Uterus (tissue), 4 donors: ENCODE data around the gene CMTM2. TPM values are rescaled to one million over a fixed set of nuclear protein-coding genes. Genes with fewer than 3 reads are reported as not detected.
"Not testable (repeated sequence)": the region's sequence is repeated elsewhere in the genome, so short reads cannot be mapped to it uniquely, and the experiment has no call there.

Experiments
- DNase-seq, 2 donors: peaks; one replicate each; pipeline ENCODE4 v3.0.0-alpha.2; 2019 to 2020
- H3K27ac ChIP-seq, 2 donors: fragments of 200-600 bp; sonication (generic); 1 replicate in 1 of 2; 2 replicates in 1 of 2; pipeline ENCODE4 v1.5.1; 2016 to 2018
- H3K27me3 ChIP-seq, 2 donors: fragments of 200-600 bp; sonication (generic); one replicate each; pipeline ENCODE4 v1.5.1; 2018 to 2019; ENCODE audit warnings: control low read depth in 1 of 2
- H3K36me3 ChIP-seq, 2 donors: fragments of 200-600 bp; sonication (generic); one replicate each; pipeline ENCODE4 v1.5.1; 2019; ENCODE audit warnings: control low read depth in 1 of 2
- H3K4me1 ChIP-seq, 2 donors: fragments of 200-600 bp; sonication (generic); one replicate each; pipeline ENCODE4 v1.5.1; 2018 to 2019; ENCODE audit warnings: control low read depth in 1 of 2
- H3K4me3 ChIP-seq, 2 donors: fragments of 200-600 bp; sonication (generic); 1 replicate in 1 of 2; 2 replicates in 1 of 2; pipeline ENCODE4 v1.5.1; 2018 to 2019; ENCODE audit warnings: mild to moderate bottlenecking in 1 of 2
- H3K9me3 ChIP-seq, 2 donors: fragments of 200-600 bp; sonication (generic); one replicate each; pipeline ENCODE4 v1.5.1; 2019; ENCODE audit warnings: control low read depth in 1 of 2
- POLR2A ChIP-seq, 2 donors: fragments of 450-650 bp; IDR thresholded peaks; one replicate each; pipeline ENCODE4 v1.6.1; 2016; ENCODE audit warnings: antibody characterized with exemption in 2 of 2, mild to moderate bottlenecking in 1 of 2, moderate library complexity in 1 of 2
- intact Hi-C: fragments of 100-400 bp; cut with DNase I; formaldehyde crosslinking; loops from one replicate; pipeline ENCODE4 v1.15.1; 2023; ENCODE audit warnings: low total_unique reads
- total RNA-seq, 4 donors: library from RNA; depleted of rRNA in 3 of 4; stranded (reverse); fragments of >200 nt in 3 of 4; gene quantifications; one replicate each; pipeline versions ENCODE4 v1.1.0 to v1.2.4, GENCODE V29; 2014 to 2023
- TF ChIP-seq, protein P1 (sequence below), 4 experiments: fragments of 200-600 bp in 2 of 4; fragments of 450-650 bp in 2 of 4; sonication (generic) in 2 of 4; IDR thresholded peaks; one replicate each; pipeline ENCODE4 v1.5.1; 2016 to 2019; ENCODE audit warnings: antibody characterized with exemption in 4 of 4, mild to moderate bottlenecking in 2 of 4, moderate library complexity in 1 of 4
- donor health status: DM: yes; HTN: yes; CAD: no.

Gene CMTM2
- total RNA-seq, 4 donors from 2014 or later, result 1.2 TPM; not detected in 3

DNA sequence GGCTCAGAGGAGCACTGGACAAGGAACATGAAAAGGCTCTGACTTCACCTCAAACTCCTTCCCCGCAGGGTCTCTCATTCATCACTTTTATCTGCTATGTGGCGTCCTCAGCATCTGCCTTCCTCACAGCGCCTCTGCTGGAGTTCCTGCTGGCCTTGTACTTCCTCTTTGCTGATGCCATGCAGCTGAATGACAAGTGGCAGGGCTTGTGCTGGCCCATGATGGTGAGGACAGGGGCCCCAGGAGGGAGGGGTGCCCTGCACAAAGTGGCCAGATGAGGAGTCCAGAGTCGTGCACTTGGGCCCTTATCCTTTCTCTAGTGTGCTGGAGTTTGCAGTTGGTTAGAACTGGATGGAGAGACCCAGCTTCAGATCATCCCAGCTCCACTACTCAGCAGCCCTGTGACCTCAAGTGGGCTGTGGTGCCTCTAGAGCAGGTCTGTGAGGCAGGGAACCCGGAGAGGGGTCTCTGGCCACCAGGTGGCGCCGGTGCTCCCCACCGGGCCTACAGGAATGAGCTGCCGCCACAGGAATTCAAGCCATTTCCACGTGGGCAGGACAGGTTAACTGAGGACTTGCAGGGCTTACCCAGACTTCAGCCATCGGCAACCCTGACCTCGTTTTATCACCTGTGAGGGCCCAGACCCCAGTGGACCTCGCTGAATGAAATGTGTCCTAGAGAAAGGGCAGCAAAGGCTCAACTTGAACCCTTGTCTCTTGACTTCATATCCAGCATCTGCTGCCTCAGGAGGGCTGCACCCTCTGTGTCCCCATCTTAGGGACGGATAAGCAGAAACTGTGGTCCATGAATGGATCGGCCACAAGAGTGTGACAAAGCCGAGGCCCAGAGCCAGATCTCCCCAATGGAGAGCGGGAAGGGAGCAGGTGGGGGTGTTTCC is 29.2 kb downstream of the CMTM2 start:
- no peaks in the 10 kb centered on the region for H3K27me3 ChIP-seq
- no peaks in the 10 kb centered on the region for H3K4me1 ChIP-seq
- intact Hi-C loops, result loop anchor here (10.0 kb wide), 1 partner anchor 204 kb away; no protein-coding TSS in a partner anchor
- DNase-seq, result peak; percentile 86 to 87
- H3K36me3 ChIP-seq, result no peaks in the 10 kb centered on the region
- no peaks in the 10 kb centered on the region for H3K9me3 ChIP-seq
- TF ChIP-seq, protein P1, sequence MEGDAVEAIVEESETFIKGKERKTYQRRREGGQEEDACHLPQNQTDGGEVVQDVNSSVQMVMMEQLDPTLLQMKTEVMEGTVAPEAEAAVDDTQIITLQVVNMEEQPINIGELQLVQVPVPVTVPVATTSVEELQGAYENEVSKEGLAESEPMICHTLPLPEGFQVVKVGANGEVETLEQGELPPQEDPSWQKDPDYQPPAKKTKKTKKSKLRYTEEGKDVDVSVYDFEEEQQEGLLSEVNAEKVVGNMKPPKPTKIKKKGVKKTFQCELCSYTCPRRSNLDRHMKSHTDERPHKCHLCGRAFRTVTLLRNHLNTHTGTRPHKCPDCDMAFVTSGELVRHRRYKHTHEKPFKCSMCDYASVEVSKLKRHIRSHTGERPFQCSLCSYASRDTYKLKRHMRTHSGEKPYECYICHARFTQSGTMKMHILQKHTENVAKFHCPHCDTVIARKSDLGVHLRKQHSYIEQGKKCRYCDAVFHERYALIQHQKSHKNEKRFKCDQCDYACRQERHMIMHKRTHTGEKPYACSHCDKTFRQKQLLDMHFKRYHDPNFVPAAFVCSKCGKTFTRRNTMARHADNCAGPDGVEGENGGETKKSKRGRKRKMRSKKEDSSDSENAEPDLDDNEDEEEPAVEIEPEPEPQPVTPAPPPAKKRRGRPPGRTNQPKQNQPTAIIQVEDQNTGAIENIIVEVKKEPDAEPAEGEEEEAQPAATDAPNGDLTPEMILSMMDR (IDR thresholded peaks at IDR 0.05), result peak; percentile 82 to 91 (median 84)
- no peak for TF ChIP-seq POLR2A (IDR thresholded peaks at IDR 0.05)
- H3K27ac ChIP-seq, result peak overlapping the region; percentile 53 to 71
- H3K4me3 ChIP-seq, result no peak overlapping the region

DNA sequence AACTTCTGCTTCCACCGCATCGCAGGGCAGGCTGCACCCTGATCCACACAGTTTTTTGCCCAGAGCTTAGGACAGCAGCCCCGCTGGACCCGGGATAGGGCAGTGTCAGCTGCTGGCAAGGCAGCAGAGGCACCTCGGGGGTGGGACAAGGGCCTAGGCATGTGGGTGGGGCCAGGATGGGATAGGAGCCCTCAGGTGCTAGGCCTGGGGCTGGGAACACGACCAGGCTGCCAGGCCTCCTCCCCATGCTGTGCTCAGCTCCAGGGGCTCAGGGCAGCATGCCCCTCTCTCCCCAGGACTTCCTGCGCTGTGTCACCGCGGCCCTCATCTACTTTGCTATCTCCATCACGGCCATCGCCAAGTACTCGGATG is 29.9 kb downstream of the CMTM2 start:
- intact Hi-C loops, result loop anchor here (10.0 kb wide), 1 partner anchor 204 kb away; no protein-coding TSS in a partner anchor
- H3K27ac ChIP-seq, result peak overlapping the region; percentile 53 to 71
- no peak for DNase-seq

DNA sequence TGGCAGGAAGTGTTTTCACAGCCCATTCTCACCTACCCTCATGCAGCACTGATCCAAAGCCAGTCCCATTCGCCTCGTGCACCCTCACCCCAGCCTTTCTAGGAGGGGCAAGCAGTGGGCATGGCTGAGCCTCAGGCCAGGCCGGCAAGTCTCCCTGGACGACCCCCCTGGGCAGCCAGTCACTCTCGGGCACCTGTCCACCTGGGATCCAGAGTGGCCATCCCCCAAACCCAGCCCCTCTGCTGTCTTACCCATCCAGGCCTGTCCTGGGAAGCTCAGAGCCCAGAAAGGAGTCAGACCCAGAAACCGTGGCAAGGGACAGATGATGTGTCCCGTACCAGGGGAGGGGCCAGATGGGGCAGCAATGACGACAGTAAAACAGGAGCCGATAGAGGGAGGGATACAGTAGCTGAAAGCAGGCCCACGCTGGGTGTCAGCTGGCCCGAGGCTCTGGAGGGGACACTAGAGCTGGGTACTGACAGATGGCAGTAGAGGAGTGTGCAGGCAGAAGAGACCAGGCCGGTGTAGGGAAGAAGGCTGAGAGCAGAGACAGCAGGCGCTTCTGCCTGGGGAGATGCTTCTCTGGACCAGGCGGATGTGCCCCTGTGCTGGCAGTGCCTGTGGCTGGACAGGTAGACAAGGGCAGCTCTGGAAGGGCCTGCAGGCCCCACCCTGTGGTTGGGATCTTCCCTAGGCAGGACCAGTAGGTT is 31.0 kb downstream of the CMTM2 start:
- Histone ChIP-seq H3K4me1 (no peaks in the 10 kb centered on the region), H3K27ac (no peak overlapping the region), H3K36me3 (no peaks in the 10 kb centered on the region), H3K4me3 (no peak overlapping the region), H3K27me3 (no peaks in the 10 kb centered on the region), H3K9me3 (no peaks in the 10 kb centered on the region)
- intact Hi-C loops, result no loop called here
- TF ChIP-seq POLR2A (IDR thresholded peaks at IDR 0.05), result no peak
- TF ChIP-seq, protein P1 (IDR thresholded peaks at IDR 0.05), result no peak
- DNase-seq, result no peak

More for the DNA sequence above, 29.9 kb downstream of the CMTM2 start:
- no peaks in the 10 kb centered on the region for H3K4me1 ChIP-seq
- H3K9me3 ChIP-seq, result no peaks in the 10 kb centered on the region
- TF ChIP-seq, protein P1 (IDR thresholded peaks at IDR 0.05), result no peak
- TF ChIP-seq POLR2A (IDR thresholded peaks at IDR 0.05), result no peak
- no peaks in the 10 kb centered on the region for H3K36me3 ChIP-seq
- no peak overlapping the region for H3K4me3 ChIP-seq
- H3K27me3 ChIP-seq, result no peaks in the 10 kb centered on the region

DNA sequence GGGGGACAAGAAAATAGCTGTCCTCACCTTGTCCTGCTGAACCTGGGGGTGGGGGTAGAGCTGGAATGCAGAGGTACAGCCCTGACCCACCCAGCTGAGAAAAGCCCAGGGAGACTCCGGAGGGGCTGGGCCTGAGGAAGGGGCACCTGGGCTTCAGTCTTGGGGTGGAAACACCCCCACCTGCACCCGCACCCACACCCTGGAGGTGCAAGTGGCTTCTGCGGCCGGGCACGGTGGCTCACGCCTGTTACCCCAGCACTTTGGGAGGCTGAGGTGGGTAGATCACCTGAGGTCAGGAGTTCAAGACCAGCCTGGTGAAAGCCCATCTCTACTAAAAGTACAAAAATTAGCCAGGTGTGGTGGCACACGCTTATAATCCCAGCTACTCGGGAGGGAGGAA is 32.6 kb downstream of the CMTM2 start:
- intact Hi-C loops, result not testable (repeated sequence)

DNA sequence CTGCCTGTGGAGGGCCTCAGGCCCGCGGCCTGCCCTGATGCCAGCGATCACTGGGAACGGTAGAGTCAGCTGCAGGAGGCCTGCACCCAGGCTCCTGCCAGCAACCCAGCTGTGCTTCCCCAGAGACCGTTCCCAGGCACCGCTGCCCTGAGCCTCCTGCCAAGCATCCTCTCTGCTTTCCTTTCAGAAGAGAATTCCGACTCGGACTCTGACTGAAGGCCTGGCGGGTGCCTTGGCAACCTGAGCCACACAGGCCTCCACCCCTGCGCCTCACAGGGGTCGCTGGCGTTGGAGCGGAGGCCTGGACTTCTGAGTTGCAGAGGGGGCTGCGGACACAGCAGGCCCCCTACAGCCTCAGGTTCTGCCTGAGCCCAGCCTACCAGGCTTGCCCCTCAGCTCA is 33.2 kb downstream of the CMTM2 start:
- Histone ChIP-seq H3K4me1 (no peaks in the 10 kb centered on the region), H3K27me3 (no peaks in the 10 kb centered on the region), H3K9me3 (no peaks in the 10 kb centered on the region), H3K27ac (no peak overlapping the region), H3K4me3 (no peak overlapping the region), H3K36me3 (no peaks in the 10 kb centered on the region)
- no peak for TF ChIP-seq POLR2A (IDR thresholded peaks at IDR 0.05)
- TF ChIP-seq, protein P1 (IDR thresholded peaks at IDR 0.05), result no peak
- intact Hi-C loops, result no loop called here
- DNase-seq, result no peak

More for the DNA sequence above, 32.6 kb downstream of the CMTM2 start:
- H3K36me3 ChIP-seq, H3K27ac ChIP-seq, DNase-seq, H3K4me1 ChIP-seq, H3K9me3 ChIP-seq, H3K4me3 ChIP-seq, H3K27me3 ChIP-seq: not testable (repeated sequence)
